Sciatic nerve (tissue), 2 donors: ENCODE results near the gene PRKN. TPM values are rescaled to one million over a fixed set of nuclear protein-coding genes. Genes with fewer than 3 reads are reported as not detected.

Experiments
- ATAC-seq: fragments of 200-7000 bp; cut with Tn5 transposase; one replicate; pipeline ENCODE4 v1.9.1; 2020; ENCODE audit warnings: mild to moderate bottlenecking, moderate library complexity
- DNase-seq: peaks from one replicate; pipeline ENCODE4 v3.0.0-alpha.2; 2020; ENCODE audit warnings: low spot score
- intact Hi-C: fragments of 100-400 bp; cut with DNase I; formaldehyde crosslinking; loops from one replicate; pipeline ENCODE4 v1.14.2; 2022
- total RNA-seq: library from RNA; stranded (reverse); fragmentation: NEBNext Ultra II Directional; extraction: Animal tissue kit (Norgen Biotek cat#: 25700); gene quantifications from one replicate; pipeline ENCODE4 v1.2.1, GENCODE V29; 2021
- donor health status: DM: no; HTN: no; CAD: no.
- donor health status: DM: no; HTN: no; CAD: no.

PRKN gene
- total RNA-seq, 1 donor from 2014 or later: 15.9 TPM

DNA sequence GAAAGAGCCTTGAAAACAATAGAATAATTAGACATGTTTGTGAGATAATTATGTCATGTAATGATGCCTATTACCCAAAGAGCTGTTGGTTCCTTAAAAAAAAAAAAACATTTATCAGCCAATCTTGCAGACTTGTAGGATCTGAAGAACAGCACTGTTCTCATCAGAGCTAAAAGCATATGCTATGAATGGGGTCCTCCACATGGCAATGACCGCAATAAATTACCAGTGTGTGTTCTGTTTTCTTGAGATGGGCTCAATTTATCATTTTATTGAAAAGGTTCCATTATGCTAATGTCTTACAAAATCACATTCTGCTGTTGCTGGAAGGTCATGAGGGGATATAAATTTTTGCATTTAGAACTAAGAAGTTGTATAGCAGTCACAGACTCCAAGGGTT is 484.7 kb downstream of the PRKN start:
- ATAC-seq (no peak), DNase-seq (no peak)
- intact Hi-C loops: no loop called here

DNA sequence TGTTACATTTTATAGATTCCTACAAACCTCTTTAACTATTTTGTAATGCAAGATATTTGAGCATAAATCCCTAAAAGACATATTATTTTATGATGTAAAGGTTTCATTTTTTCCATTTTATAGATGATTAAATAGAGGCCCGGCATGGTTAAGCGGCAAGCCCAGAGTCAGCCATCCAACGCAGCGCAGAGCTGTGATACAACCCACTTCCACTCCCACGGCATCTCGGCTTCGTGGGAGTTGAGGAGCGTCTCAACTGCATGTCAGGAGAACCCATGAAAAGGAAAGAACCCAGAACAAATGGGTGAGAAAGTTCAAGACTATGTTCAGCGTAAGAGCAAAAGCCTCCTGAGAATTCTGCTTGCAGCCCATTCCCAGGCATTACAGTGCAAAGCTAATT is 488.2 kb downstream of the PRKN start:
- no peak for DNase-seq
- intact Hi-C loops: no loop called here
- ATAC-seq: no peak

DNA sequence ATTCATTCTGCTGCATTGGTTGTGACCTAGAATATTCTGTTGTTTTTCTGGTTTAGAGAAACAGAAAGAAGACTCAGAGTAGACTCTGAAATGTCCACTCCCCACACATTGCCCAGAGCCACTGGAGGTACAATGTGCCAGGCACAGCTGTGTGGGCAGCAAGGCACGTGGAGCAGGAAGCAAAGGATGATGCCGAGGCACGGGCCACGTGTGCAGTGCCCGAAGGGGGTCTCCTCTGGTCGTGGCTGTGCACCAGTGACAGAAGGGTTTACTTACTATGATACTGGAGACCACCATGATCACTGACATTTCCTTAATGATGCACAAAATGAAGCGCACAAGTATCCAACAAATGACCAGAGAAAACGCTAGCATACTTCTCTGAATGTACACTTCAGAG is 488.9 kb downstream of the PRKN start:
- intact Hi-C loops: no loop called here
- DNase-seq: no peak
- ATAC-seq: no peak

DNA sequence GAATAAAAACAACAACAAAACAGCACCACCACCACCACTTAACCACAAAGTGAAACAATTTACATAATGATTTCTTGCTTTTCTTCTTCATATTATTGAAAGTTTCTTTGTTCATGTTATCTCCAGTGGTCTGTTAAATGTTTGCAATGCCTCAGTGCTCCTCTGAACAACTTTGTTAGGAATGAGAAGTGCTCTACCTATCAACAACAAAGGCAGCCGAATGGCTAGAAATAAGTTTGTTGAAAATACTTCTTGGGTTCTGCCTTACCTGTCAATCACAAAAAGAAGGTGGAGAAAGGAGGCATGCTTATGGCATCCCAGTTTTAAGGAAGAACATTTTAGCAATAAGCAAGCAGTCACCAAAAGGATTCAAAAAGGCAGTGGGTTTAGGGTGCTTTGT is 490.2 kb downstream of the PRKN start:
- DNase-seq (no peak), ATAC-seq (no peak)
- intact Hi-C loops: no loop called here

DNA sequence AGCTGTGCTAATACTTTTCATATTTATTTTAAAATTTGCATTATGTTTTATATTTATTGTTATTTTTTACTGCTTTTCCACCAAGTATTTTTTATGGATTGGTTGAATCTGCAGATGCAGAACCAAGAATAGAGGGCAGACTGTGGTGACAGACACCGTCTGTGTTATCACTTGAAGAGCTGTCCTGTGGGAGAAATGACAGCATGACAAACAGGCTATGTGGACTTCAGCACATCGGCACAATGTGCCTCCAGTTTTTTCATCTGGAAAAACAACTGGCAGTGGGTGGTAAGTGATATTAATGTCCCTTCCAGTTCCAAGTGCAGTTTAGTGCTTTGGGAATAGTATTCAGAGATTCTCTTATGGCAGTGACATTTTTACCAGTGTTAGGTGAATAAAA is 492.9 kb downstream of the PRKN start:
- ATAC-seq: no peak
- DNase-seq: no peak
- intact Hi-C loops: no loop called here

DNA sequence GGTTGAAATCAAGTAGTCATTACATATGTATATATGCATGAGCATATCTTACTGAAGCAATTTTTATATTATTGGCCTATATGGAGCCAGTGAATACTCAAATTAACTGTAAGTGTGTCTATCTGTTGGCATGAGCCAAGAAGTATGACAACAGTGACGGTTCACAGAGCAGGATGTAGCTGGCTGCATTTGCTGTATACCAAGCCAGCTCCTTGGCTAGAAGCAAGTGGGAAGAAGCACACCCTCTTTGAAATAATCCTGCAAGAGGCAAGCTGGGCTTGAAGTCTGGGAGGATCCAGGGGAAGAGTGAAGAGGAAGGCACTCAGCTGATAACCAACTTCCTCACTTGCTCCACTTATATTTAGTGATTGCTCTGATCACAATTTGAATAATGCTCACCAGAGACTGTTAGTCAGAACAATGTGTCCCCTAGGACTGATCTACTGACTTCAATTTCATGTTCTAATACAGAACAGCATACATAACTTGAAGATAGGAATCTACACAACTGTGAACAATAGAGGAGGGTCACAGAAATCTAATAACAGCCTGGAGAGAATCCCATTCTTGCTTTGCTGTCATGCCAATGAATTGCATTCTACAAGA is 497.3 kb downstream of the PRKN start:
- DNase-seq (no peak), ATAC-seq (no peak)
- intact Hi-C loops: no loop called here

DNA sequence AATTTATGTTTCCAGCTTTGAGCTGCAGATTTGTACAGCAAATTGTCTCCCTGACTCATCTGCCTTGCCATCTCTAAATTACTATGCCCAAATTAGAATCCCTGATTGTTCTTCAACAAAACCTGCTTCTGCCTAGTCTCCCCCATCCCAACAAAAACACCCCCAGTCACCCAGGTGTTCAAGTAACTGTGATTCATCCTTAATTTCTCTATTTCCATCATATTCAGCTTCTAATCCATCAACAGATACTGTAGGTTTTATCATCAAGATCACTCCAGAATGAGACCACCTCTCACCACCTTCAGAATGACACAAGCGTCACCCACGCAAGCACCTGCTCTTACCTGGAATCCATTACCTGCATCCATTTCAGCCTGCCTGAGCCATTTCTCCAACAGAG is 498.5 kb downstream of the PRKN start:
- DNase-seq (no peak), ATAC-seq (no peak)
- intact Hi-C loops: no loop called here

DNA sequence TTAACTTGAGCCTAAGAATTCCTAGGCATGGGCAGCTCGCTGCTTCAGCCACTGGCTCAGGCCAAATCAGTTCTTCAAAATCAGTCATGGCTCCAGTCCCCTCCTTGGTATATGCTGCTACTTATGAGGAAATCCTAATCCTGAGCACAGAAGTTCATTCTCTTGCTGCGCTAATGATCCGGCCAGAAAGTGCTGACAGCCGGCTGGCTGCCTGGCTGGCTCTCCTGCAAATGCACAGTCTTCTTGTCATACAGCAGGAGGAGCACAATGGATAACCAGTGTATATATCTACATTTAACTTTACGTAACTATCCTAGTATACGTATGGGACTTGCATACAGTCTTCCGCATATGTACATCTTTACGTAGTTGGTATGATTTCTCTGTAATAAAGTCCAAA is 500.8 kb downstream of the PRKN start:
- ATAC-seq: no peak
- DNase-seq: no peak
- intact Hi-C loops: no loop called here

DNA sequence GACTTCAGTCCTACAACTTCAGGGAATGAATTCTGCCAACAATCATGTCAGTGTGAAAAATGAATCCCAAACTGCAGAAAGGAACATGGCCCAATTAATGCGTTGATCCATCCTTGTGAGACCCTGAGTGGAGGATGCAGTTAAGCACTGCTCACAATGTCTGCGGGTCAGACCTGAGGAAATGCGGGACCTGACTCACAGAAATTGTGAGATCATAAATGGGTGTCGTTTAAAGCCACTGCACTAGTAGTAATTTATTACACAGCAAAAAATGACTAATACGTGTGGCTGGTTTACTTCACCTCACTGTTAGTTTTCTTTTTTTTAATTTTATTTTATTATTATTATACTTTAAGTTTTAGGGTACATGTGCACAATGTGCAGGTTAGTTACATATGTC is 505.0 kb downstream of the PRKN start:
- intact Hi-C loops: no loop called here
- DNase-seq: no peak
- ATAC-seq: no peak

DNA sequence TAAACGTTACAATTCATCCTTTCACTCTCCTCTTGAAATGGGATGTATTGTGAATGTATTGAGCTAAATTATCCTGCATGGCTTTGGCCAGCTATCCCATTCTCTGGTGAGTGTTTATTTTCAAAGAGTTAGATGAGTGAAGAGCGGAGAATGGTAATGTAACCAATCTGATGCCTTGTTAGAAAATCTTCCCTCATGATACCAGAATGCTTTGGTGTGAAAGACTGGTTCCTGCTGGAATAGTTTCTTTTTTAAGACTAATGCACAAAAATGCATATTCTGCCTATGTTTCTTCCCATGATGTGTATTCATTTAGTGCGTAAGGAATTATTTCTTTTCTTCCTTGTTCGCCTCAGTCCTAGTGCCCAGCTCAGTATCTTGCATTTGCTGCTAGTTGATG is 506.7 kb downstream of the PRKN start:
- no peak for ATAC-seq
- no peak for DNase-seq
- intact Hi-C loops: no loop called here

DNA sequence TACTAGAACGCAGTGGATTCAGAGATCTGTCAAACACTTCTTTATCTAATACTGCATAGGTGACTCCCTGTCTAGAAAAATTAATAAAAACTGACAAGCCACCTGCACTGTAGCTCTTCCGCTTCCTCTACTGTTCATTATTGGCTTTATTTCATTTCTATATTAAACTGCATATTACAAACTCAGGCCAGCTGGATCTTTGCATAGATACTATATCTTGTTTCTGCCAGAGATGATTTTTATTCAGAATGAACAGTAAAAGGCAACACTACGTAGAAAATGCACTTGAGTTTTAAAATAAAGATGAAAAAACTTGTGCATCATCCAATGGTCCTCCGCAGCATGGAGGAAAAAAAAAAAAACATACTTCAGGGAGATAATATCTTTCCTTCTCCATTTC is 508.3 kb downstream of the PRKN start:
- intact Hi-C loops: no loop called here
- DNase-seq (no peak), ATAC-seq (no peak)

DNA sequence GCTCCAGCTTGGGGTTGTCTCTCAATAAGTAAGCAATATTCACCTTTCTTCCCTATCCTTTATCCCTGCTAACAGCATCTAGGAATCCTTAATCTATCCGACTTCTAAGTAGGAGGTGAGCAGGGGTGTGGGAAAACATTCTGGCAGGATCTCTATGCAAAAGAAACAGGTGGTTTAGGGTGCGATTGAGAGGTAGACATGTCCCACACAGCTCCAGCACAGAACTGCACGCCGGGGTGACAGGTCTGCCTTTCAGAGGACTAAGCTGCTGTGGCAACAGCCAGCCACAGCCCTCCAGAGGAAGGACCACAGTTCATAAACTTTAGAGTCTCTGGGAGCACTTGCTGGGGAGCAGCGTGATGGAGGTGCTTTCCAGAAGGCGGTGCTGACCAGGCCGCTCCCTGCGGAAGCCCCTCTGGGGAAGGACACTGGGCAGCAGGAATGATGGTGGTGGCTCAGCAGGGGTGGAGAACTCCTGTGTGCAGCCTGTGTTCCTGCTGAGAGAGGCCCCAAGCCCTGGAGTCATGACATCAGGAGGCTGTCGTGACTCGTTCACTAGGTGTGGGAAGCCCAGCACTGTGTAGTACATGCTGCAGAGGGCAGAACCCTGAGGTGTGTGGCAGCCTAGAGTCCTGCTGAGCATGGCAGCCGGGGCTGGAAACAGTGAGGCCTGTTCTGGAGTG is 509.6 kb downstream of the PRKN start:
- ATAC-seq: no peak
- intact Hi-C loops: no loop called here

DNA sequence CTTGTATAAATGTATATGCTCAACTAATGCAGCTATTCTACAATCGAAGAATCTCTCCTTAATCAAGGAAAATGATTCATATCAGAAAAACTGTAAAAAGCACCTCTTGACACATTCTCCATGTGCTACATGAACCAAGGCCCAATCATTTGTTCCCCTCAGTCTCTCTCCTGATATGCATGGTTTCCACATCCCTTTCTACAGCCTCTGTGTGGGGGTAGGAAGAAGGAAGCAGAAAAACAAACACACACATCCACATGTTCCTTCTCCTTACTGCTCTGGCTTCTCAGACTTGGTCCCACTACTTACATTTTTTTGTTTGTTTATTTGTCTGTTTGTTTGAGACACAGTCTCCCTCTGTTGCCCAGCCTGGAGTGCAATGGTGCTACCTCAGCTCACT is 510.5 kb downstream of the PRKN start:
- ATAC-seq: no peak
- no peak for DNase-seq
- intact Hi-C loops: no loop called here

More for the DNA sequence above, 509.6 kb downstream of the PRKN start:
- DNase-seq: no peak

DNA sequence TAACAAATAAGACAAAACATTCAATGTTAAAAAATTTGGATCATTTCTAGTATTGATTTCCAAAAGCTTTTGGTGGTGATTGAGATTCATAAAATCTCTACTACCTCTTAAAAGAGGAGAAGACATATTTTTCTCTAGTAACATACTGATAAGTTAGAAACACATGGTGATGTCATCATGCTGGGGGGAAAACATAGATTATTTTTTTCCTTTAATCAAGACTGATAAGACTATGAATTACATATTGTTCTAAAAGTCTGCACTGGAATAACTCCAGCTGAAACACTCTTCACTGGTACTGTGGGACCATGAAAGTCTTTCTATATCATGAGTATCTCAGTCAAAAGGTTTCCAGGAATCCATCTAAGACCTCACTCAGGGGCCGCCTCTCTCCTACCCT is 515.8 kb downstream of the PRKN start:
- intact Hi-C loops: no loop called here
- no peak for ATAC-seq
- DNase-seq: no peak

DNA sequence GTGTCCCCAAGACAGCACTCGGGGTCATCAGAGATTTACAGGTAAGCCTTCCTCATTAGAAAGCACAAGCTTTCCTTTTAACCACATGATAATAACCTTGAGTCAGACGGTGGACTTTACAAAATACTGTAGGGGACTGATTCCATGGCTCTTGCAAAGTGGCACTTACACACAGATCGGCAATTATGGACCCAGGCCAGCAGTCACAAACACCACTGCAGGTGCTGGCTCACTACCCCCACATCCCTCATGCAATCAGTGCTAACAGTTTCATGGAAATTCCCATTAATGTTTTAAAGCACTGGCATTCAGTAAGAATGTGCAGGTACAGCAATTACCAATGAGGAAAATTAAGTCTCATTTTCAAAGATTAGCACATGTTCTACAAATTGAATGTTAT is 516.5 kb downstream of the PRKN start:
- DNase-seq (no peak), ATAC-seq (no peak)
- intact Hi-C loops: no loop called here

DNA sequence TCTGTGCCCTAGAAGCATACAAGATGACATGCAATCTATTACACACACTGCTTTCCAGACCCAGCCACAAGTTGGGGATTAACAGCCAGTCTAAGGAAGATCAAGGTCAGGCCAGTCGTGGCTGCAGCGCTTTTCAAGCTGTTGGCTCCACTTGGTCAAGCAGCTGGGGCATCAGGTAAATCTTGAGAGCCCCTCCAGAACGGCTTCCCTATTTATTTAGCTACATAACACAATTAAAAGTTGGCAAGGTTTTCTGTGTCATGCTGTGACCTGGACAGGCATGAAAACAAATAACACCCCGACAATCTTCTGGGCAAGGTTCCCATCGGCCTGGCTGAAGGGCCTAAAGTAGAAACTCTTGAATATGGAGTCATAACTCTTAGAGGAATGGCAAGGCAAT is 524.3 kb downstream of the PRKN start:
- ATAC-seq (no peak), DNase-seq (no peak)
- intact Hi-C loops: no loop called here

DNA sequence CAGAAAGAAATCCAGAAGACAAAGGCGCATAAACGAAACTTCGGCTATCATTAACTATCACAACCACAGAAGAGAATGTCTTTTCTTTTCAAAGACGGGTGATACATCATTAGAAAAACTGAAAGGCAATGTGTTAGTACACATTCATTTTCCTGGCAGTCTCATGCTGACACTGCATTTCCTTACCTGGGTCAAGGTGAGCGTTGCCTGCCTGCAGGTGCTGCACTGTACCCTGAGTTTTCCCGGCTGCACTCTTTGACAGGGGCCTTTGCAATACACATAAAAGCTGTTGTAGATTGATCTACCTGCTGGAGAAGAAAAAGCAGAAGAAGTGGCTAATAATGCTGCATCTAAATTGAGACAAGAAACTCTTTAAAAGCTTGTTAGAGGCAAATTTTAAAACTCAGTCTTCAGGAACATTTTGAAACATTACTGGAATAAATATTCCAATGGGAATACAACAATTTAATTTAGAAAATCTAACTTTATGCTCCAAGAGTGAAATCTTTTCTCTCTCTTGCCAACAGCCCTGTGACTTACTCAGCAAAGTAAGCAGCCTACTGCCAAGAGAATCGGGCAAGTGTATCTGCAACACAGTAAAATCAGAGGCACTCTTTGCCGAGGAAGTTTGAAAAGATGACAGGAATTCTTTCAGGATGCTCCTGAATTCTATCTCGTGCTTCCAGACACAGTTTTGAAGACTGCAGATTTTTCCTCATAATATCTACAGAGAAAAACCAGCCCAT is 526.4 kb downstream of the PRKN start:
- ATAC-seq: peak; percentile 84
- intact Hi-C loops: no loop called here
- no peak for DNase-seq

DNA sequence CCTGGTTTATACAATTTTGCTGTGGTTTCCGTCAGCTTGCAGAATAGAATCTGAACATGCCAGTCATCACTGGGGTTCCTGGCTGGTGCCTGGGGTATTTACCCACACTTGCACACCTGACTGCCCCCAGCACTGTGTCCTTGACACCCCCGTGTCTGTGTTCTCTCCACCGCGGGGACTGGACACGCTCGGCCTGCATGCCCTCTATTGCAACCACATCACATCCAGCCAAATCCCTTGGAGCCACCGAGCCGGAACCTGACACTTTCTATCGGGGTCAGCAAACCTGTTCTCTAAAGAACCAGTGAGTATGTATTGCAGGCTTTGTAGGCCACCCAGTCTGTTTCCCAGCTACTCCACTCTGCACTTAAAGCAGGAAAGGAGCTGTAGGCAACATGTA is 527.5 kb downstream of the PRKN start:
- intact Hi-C loops: no loop called here
- no peak for DNase-seq
- ATAC-seq: no peak

DNA sequence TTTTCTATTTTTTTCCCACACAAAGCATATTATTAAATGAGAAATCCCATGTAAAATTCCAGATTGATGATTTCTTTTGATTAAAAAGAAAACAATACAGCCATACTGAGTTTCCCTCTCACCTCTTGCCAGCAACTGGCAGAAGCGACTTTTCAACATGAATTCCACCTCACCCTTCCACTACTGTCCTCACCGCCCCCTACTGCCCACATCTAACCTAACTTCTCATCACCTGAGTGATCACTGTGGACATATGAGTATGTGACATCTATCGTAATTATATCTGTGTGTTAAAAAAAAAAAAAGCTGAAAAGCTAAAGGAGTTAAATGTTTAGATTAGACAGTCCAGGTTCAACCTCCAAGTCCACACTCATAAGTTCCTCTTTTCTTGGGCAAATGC is 528.6 kb downstream of the PRKN start:
- intact Hi-C loops: no loop called here
- no peak for DNase-seq
- no peak for ATAC-seq

DNA sequence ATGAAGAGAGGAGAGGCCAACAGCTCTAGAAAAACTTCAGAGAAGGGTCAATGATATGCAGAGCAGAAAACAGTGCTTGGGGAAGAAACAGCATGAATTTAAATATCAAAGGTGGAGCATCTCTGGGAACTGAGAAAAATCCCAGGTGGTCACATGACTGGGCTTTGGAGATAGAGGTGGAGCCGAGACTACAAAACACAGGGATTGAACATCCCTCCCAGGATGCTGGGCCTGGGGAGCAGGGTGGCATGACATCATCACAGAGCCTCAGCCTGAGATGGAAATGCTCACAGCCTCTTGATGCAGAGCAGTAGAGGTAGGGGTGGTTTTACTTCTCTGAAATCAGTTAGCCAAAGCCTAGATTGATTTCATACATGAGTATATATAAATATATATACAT is 529.5 kb downstream of the PRKN start:
- no peak for DNase-seq
- intact Hi-C loops: no loop called here
- no peak for ATAC-seq

DNA sequence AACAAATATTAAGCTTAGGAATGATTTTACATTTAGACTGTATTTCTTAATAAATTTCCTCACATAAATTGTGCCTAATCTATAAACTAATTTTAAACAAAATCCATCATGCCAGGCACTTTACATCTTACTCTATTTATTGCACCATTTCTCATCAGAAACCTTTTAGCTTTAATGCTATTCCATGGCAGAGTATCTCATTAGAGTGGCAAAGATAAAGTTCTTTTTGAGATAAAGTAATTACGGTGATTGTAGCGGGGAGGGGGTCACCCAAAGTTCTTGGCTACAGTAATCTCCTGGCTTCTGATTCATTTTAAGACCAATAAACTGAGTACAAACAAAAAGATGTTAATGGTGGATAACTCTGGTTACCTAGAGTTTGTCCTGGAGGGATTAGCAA is 532.1 kb downstream of the PRKN start:
- ATAC-seq (no peak), DNase-seq (no peak)

More for the DNA sequence above, 532.1 kb downstream of the PRKN start:
- intact Hi-C loops: no loop called here
